K562 (cell line): ENCODE results near the gene MACROH2A2. TPM values are rescaled to one million over a fixed set of nuclear protein-coding genes. Genes with fewer than 3 reads are reported as not detected.

Experiments
- HMGN3 ChIP-seq: IDR thresholded peaks from 2 replicates; pipeline ENCODE4 v1.6.1; 2011; ENCODE audit warnings: borderline replicate concordance, low read depth, mild to moderate bottlenecking, mixed read lengths, low read length; ENCODE audit not compliant: insufficient read length; ENCODE audit errors: extremely low read depth
- HNRNPH1 ChIP-seq: fragments of 200-400 bp; formaldehyde crosslinking; optimal IDR thresholded peaks from 2 replicates; pipeline ENCODE3; 2017; ENCODE audit warnings: low read depth, mild to moderate bottlenecking, low read length, moderate library complexity
- HNRNPUL1 ChIP-seq: fragments of 200-400 bp; formaldehyde crosslinking; IDR thresholded peaks from 2 replicates; pipeline ENCODE4 v1.6.1; 2017; ENCODE audit warnings: low read length
- KLF16 ChIP-seq: IDR thresholded peaks from 2 replicates; pipeline ENCODE4 v1.6.1; 2016; ENCODE audit warnings: antibody characterized with exemption
- NEUROD1 ChIP-seq: fragments of 150-350 bp; IDR thresholded peaks from 2 replicates; pipeline ENCODE4 v1.6.1; 2014; ENCODE audit warnings: borderline replicate concordance, low read length, low read depth; ENCODE audit not compliant: partially characterized antibody
- SIN3B ChIP-seq: fragments of 450-650 bp; IDR thresholded peaks from 2 replicates; pipeline ENCODE4 v1.6.1; 2017; ENCODE audit warnings: low read depth, mild to moderate bottlenecking, moderate library complexity
- SNIP1 ChIP-seq: fragments of 450-650 bp; IDR thresholded peaks from 2 replicates; pipeline ENCODE4 v1.7.1; 2017; ENCODE audit warnings: low read depth, mild to moderate bottlenecking
- TBP ChIP-seq: optimal IDR thresholded peaks from 2 replicates; pipeline ENCODE3; 2011; ENCODE audit warnings: low read depth, low read length, improper control_type of control experiment
- ZBTB49 ChIP-seq: sonication (generic); formaldehyde crosslinking; IDR thresholded peaks from 2 replicates; pipeline ENCODE4 v1.8.0; 2022; ENCODE audit warnings: missing genetic modification reagents, mild to moderate bottlenecking, borderline replicate concordance
- ZZZ3 ChIP-seq: fragments of 450-650 bp; IDR thresholded peaks from 2 replicates; pipeline ENCODE4 v1.6.1; 2016; ENCODE audit warnings: antibody characterized with exemption, mild to moderate bottlenecking, moderate library complexity
- polyA plus RNA-seq, 8 experiments: library from polyadenylated mRNA; depleted of rRNA in 4 of 8; stranded (reverse) in 5 of 8; unstranded in 3 of 8; fragments of >200 nt; fragmentation: Nextera tagmentation in 2 of 8; fragmentation: Illumina TruSeq in 1 of 8; extraction: Ambion mirVana in 2 of 8; extraction: Trizol in 1 of 8; gene quantifications; 2 replicates each; pipeline versions ENCODE4 v1.2.1 to v1.2.3, GENCODE V29; 2011 to 2014; ENCODE audit warnings: inconsistent platforms in 1 of 8, missing spikeins in 1 of 8
- total RNA-seq, 7 experiments: library from RNA; depleted of rRNA in 6 of 7; stranded (reverse); fragments of >200 nt in 6 of 7; fragmentation: Illumina TruSeq in 2 of 7; extraction: Trizol in 2 of 7; gene quantifications; 2 replicates each; pipeline versions ENCODE4 v1.2.1 to v1.2.3, GENCODE V29; 2011 to 2021; ENCODE audit warnings: low replicate concordance in 1 of 7
- TF ChIP-seq, protein P1 (sequence below): fragments of 250-450 bp; sonication (Bioruptor Pico); IDR thresholded peaks from 2 replicates; pipeline ENCODE4 v1.4.0; 2020

The MACROH2A2 gene
- total and polyA plus RNA-seq, 9 of the 15 experiments (the other 6 are each of a cell fraction or from before 2014, with no cell fraction given), result 0.07 TPM; not detected in 8

DNA sequence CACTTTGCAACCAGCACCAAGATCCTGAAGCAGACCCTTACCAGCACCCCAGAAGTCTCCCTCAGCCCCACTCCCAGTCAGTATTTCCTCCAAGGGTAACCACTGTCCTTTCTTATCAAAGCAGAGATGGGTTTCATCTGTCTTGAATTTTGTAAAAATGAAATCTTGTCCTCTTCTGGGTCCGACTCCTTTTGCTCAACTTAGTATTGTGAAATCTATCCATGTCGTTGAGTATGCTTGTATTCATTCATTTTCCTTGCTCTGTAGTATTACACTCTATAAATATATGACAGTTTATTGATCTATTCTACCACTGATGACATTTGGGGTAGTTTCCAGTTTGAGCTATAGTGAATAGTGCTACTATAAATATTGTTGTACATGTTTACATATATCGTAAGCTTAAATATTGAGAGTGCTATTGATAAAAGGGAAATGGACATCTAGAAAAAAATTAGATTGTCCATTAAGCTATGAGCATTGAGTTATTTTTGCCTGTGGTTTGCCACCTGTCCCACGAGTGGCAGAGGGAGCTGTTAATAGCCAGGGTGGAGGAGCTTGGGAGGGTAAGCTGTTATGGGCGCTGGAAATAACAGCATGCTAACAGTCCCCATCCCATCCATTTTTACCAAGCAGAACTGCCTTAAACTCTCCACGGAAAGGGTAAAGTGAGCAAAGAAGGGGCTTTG is 43.5 kb downstream of the MACROH2A2 start (continued):
- TF ChIP-seq, protein P1, sequence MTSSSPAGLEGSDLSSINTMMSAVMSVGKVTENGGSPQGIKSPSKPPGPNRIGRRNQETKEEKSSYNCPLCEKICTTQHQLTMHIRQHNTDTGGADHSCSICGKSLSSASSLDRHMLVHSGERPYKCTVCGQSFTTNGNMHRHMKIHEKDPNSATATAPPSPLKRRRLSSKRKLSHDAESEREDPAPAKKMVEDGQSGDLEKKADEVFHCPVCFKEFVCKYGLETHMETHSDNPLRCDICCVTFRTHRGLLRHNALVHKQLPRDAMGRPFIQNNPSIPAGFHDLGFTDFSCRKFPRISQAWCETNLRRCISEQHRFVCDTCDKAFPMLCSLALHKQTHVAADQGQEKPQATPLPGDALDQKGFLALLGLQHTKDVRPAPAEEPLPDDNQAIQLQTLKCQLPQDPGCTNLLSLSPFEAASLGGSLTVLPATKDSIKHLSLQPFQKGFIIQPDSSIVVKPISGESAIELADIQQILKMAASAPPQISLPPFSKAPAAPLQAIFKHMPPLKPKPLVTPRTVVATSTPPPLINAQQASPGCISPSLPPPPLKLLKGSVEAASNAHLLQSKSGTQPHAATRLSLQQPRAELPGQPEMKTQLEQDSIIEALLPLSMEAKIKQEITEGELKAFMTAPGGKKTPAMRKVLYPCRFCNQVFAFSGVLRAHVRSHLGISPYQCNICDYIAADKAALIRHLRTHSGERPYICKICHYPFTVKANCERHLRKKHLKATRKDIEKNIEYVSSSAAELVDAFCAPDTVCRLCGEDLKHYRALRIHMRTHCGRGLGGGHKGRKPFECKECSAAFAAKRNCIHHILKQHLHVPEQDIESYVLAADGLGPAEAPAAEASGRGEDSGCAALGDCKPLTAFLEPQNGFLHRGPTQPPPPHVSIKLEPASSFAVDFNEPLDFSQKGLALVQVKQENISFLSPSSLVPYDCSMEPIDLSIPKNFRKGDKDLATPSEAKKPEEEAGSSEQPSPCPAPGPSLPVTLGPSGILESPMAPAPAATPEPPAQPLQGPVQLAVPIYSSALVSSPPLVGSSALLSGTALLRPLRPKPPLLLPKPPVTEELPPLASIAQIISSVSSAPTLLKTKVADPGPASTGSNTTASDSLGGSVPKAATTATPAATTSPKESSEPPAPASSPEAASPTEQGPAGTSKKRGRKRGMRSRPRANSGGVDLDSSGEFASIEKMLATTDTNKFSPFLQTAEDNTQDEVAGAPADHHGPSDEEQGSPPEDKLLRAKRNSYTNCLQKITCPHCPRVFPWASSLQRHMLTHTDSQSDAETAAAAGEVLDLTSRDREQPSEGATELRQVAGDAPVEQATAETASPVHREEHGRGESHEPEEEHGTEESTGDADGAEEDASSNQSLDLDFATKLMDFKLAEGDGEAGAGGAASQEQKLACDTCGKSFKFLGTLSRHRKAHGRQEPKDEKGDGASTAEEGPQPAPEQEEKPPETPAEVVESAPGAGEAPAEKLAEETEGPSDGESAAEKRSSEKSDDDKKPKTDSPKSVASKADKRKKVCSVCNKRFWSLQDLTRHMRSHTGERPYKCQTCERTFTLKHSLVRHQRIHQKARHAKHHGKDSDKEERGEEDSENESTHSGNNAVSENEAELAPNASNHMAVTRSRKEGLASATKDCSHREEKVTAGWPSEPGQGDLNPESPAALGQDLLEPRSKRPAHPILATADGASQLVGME (CRISPR knock-in tag), result no peak
- TF ChIP-seq HNRNPH1 (no peak), TBP (no peak), SIN3B (no peak), SNIP1 (no peak), ZBTB49 (CRISPR knock-in tag) (no peak), KLF16 (no peak), ZZZ3 (no peak), HMGN3 (no peak), NEUROD1 (no peak), HNRNPUL1 (no peak)
